ENCODE data around the gene CDADC1.

Gene CDADC1

DNA sequence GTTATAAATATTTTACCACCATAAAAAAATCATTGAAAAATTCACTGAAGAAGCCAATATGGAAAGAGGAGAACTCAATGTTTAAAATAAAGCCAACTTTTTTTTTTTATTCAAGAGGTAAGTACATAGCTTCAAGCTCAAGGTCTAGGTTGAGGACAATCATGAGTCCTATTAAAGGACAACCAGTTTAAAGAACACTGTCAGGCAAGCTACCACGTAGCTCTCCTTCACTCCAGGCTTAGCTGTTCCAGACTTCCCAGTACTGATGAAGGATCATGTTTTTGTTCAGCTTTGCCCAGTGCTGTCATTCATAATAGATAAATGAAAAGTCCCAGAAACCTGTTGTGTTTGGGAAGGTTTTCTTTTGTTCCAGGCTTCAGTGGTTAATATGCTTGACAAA is 37.6 kb upstream of the CDADC1 start:
- DNase-seq (ENCODE audit: low read depth in 1 of 2, low spot score in 1 of 2): no peak
- H3K4me3 ChIP-seq (replicated peaks; ENCODE audit: insufficient read depth, low read length): no peak overlapping the region
- no peaks in the 10 kb centered on the region for H3K27me3 ChIP-seq (ENCODE audit: insufficient read depth, poor library complexity, severe bottlenecking)
- TF ChIP-seq, protein P1, sequence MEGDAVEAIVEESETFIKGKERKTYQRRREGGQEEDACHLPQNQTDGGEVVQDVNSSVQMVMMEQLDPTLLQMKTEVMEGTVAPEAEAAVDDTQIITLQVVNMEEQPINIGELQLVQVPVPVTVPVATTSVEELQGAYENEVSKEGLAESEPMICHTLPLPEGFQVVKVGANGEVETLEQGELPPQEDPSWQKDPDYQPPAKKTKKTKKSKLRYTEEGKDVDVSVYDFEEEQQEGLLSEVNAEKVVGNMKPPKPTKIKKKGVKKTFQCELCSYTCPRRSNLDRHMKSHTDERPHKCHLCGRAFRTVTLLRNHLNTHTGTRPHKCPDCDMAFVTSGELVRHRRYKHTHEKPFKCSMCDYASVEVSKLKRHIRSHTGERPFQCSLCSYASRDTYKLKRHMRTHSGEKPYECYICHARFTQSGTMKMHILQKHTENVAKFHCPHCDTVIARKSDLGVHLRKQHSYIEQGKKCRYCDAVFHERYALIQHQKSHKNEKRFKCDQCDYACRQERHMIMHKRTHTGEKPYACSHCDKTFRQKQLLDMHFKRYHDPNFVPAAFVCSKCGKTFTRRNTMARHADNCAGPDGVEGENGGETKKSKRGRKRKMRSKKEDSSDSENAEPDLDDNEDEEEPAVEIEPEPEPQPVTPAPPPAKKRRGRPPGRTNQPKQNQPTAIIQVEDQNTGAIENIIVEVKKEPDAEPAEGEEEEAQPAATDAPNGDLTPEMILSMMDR (IDR thresholded peaks at IDR 0.05; ENCODE audit: insufficient read depth, low read length): no peak
- TF ChIP-seq SPI1 (IDR thresholded peaks at IDR 0.05; ENCODE audit: borderline replicate concordance, low read depth) (no peak), GABPA (IDR thresholded peaks at IDR 0.05; ENCODE audit: low read depth) (no peak), POLR2AphosphoS5 (IDR thresholded peaks at IDR 0.05; ENCODE audit: low read depth) (no peak)
- TF ChIP-seq, protein P2, sequence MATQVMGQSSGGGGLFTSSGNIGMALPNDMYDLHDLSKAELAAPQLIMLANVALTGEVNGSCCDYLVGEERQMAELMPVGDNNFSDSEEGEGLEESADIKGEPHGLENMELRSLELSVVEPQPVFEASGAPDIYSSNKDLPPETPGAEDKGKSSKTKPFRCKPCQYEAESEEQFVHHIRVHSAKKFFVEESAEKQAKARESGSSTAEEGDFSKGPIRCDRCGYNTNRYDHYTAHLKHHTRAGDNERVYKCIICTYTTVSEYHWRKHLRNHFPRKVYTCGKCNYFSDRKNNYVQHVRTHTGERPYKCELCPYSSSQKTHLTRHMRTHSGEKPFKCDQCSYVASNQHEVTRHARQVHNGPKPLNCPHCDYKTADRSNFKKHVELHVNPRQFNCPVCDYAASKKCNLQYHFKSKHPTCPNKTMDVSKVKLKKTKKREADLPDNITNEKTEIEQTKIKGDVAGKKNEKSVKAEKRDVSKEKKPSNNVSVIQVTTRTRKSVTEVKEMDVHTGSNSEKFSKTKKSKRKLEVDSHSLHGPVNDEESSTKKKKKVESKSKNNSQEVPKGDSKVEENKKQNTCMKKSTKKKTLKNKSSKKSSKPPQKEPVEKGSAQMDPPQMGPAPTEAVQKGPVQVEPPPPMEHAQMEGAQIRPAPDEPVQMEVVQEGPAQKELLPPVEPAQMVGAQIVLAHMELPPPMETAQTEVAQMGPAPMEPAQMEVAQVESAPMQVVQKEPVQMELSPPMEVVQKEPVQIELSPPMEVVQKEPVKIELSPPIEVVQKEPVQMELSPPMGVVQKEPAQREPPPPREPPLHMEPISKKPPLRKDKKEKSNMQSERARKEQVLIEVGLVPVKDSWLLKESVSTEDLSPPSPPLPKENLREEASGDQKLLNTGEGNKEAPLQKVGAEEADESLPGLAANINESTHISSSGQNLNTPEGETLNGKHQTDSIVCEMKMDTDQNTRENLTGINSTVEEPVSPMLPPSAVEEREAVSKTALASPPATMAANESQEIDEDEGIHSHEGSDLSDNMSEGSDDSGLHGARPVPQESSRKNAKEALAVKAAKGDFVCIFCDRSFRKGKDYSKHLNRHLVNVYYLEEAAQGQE (IDR thresholded peaks at IDR 0.05; ENCODE audit: insufficient replicate concordance, low read depth): no peak
- H3K27ac ChIP-seq (replicated peaks): no peak overlapping the region

GRCh38 chr13:49210669-49211068 is 37.1 kb upstream of the CDADC1 start:
- TF ChIP-seq SPI1 (IDR thresholded peaks at IDR 0.05; ENCODE audit: borderline replicate concordance, low read depth): peak; percentile 71; the same call in 1 of the 2 replicates
- TF ChIP-seq, protein P1 (IDR thresholded peaks at IDR 0.05; ENCODE audit: insufficient read depth, low read length): no peak
- TF ChIP-seq GABPA (IDR thresholded peaks at IDR 0.05; ENCODE audit: low read depth): no peak
- TF ChIP-seq POLR2AphosphoS5 (IDR thresholded peaks at IDR 0.05; ENCODE audit: low read depth): peak; percentile 55; the same call in 1 of the 2 replicates
- TF ChIP-seq, protein P2 (IDR thresholded peaks at IDR 0.05; ENCODE audit: insufficient replicate concordance, low read depth): peak; percentile 41
- no peaks in the 10 kb centered on the region for H3K27me3 ChIP-seq (ENCODE audit: insufficient read depth, poor library complexity, severe bottlenecking)
- no peak overlapping the region for H3K4me3 ChIP-seq (replicated peaks; ENCODE audit: insufficient read depth, low read length)
- DNase-seq (ENCODE audit: low read depth in 1 of 2, low spot score in 1 of 2): no peak
- no peak overlapping the region for H3K27ac ChIP-seq (replicated peaks)

DNA sequence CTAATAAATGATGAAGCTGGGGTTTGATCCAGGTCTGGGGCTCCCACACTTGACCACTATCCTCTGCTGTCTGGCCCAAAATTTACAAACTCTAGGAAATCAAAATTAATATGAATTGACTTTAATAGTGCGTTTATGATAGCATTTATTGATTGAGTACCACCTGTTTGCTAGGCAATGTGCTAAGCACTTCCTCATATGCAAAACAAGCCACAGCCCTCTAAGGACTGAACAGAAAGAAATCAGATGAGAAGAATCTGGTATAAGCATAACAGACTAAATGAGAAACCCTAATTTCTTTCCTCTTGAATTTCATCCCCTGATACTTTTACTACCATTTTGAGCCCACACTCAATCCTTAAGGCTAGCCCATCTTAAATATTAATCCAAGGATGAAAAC is 34.2 kb upstream of the CDADC1 start:
- DNase-seq (ENCODE audit: low read depth in 1 of 2, low spot score in 1 of 2): no peak
- Histone ChIP-seq H3K27ac (replicated peaks) (peak overlapping the region; percentile 83), H3K4me3 (replicated peaks; ENCODE audit: insufficient read depth, low read length) (no peak overlapping the region), H3K27me3 (ENCODE audit: insufficient read depth, poor library complexity, severe bottlenecking) (no peaks in the 10 kb centered on the region)
- TF ChIP-seq SPI1 (IDR thresholded peaks at IDR 0.05; ENCODE audit: borderline replicate concordance, low read depth) (peak; percentile 87), GABPA (IDR thresholded peaks at IDR 0.05; ENCODE audit: low read depth) (no peak)
- TF ChIP-seq, protein P1 (IDR thresholded peaks at IDR 0.05; ENCODE audit: insufficient read depth, low read length): no peak
